ENCODE results near the gene ARL15.
A peak's percentile ranks its signal among the peaks of the same experiment; 100 is the strongest.

Gene ARL15

GRCh38 chr5:54242297-54242696, 68.1 kb downstream of the ARL15 start:
- DNase-seq = no peak

DNA sequence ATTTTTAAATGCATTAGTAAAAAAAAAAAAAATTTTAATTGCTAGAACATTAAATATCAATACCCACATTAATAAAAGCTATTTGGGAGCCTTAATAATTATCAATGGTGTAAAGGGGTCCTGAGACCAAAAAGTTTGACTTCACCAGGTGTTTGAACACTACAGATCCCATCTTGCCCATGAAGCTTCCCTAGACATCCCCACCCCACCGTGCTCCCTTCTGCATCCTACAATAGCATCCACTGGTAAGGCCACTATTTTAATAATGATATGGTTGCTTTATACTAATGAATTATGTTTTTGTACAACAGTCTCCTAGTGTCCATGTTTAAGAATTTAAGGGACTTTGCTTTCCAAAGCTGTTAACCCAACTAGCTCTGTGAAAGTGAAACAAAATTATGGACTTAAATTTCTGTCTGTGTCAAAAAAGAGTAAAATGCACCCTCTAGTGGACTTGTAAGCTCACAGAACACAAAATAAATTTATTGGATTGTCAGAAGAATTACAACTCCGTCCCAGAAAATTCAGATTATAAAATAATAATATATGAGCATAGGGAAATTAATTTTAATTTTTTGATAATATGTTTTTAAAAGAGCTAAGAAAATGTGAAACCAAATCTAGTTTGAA, 76.0 kb downstream of the ARL15 start:
- DNase-seq = peak; percentile 50

DNA sequence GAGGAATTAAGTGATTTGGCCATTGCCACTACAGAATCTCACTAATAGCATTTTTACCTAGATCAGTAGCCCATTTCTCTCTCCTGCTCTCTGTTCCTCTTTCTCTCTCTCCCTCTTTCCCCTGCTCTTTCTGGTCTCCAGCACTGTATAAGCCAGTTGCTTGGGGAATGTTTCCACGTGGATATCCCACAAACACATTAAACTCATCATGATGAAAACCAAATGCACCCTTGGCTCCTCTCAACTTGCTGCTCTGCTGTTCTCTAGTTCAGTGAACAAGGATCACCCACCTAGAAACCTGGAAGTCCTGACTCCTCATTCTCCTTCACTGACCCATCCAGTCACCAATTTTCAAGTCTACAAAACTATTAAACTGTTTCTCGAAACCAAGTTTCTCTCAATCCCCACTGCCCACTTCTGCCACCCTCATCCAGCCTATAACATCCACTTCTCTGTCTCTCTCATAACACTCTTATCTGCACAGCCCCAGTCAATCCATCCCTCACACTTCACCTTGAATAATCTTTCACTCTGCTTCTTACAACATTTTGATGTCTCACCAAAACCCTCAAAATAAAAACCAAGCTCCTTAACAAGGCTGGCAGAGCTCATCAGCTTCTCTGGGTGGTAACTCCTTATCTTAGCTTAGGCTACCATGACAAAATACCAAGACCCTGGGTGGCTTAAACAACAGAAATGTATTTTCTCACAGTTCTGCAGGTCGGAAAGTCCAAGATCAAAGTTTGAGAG, 79.3 kb downstream of the ARL15 start:
- no peak for DNase-seq

DNA sequence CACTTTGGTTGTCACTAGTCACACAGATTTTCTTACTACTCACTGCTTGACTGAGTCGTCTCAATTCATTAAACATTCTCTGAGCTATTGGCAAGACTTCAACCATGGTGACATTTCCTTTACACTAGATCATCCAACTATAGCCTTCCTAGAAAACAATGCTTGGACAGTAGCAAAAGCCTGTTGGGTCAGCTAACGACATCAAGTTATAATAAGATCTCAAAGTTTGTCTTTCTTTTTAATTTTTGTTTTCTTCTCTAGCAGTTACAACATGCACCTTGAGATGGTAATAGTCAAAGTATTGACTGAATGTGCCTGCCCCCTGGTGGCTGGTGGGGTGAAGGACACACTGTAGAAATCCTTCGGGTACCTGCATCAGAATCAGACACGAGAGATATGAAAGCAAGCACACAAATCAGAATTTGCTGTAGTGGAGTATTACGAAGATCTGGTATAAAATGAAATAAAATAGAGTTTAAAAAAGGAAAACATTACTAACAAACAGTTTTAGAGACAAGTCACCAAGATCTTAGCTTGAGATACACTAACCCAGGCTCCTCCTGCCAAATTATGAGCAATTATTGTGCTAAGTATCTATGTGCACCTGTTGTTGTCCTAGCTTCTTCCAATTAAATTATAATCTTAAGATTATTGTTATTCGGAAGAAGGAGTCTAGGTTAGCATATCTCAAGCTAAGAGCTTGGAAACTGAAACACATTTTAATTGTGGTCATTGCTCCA, 81.2 kb downstream of the ARL15 start:
- peak; percentile 41 for DNase-seq

GRCh38 chr5:54227759-54228158, 82.6 kb downstream of the ARL15 start:
- no peak for DNase-seq

GRCh38 chr5:54227109-54227508, 83.3 kb downstream of the ARL15 start:
- no peak for DNase-seq

DNA sequence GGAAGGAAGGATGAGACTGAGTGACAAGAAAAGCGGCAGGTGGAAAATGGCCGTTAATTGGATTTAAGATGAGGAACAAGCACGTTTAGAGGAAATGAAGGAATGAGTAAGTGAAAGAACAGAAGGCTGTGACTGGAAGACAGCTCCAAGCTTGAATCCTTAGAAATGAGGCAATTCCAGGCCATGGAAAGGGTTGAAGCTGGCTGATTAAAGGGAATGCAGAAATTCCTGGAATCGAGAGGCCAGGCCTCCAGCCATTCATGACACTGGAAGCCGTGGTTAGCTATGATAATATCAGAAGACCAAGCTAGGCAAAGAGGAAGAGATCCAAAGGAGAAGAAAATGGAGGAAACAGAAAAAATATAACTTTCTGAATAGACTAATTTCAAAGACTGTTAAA, 84.2 kb downstream of the ARL15 start:
- DNase-seq = peak; percentile 28

GRCh38 chr5:54224103-54224826, 86.1 kb downstream of the ARL15 start:
- no peak for DNase-seq

- DNase-seq = no peak
Observed at GRCh38 chr5:54222336-54222735, 88.0 kb downstream of the ARL15 start.

DNA sequence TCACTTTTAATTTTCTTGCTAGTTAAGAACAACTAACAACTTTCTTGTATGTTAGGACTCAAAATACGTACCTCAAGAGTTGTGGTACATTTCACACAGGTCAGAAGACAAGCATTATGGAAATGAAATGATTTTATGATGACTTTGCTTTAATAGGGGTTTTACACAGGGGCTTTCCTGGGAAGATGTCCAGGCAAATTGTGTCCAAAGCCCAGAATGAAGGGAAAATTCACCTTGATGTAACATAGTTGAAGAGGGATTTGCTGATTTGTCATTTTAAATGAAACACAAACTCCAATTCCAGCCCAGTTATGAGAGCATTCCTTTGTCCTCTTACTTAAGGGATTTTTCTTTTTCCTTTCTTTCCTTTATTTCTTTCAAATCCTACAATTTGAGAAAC, 89.2 kb downstream of the ARL15 start:
- DNase-seq = no peak

DNA sequence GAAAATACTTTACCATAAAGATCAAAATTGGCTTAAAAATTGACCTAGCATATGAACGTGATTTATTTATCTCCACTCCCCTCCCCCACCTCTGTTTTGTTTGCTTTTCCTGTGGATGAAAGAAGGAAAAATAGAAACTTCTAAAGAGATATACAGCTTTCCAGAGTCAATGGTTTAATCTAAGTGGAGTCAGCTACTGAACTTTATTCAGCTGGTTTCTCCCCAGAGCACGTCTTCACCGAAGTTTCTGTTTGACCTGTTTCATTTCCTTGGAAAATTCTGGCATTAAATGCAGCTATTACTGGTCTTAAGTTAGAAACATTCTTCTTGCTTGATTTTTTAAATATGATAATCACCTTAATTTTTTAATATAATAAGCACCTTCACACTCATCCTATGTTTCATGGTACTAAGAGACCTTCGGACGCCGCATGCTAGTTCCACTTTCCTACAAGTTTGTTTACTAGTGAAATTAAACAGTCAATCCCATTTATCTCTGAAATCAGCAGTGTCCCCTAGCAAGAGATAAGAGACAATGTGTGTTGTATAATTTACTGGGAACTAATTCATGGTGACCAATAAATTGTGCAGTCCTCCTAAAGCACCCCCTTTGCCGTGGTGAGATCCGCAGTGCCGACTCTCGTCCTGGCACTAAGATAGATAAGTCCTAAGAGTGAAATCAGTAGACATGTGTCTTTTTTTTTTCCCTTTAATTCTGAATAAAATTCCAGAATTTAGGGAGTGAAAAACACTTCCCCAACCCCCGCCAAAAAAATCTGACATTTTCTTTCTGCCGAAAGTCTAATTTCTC, 89.9 kb downstream of the ARL15 start:
- DNase-seq = no peak

GRCh38 chr5:54217826-54218503, 92.4 kb downstream of the ARL15 start:
- DNase-seq = peak; percentile 60

DNA sequence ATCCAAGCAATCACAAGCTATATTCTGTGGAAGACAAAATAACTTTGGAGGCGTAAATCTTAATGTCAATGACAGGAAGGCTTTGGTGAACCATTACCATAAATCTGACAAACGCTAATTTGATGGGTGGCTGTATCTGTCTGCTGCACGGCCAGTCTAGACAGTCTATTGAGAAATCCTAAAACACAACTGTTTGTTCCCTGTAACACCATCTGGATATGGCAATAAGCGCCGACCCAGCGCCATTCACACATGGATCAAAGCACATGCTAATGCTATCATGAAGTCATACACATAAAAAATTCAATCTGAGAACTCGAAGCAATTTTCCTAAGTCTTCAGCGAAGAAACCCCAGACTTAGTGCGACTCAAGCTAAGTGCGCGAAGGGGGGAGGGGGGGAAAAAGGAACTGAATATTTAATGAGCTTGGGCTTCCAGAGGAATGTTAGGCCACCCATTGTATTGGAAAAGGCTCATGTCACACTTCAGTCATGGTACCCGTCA, 95.1 kb downstream of the ARL15 start:
- DNase-seq = no peak

DNA sequence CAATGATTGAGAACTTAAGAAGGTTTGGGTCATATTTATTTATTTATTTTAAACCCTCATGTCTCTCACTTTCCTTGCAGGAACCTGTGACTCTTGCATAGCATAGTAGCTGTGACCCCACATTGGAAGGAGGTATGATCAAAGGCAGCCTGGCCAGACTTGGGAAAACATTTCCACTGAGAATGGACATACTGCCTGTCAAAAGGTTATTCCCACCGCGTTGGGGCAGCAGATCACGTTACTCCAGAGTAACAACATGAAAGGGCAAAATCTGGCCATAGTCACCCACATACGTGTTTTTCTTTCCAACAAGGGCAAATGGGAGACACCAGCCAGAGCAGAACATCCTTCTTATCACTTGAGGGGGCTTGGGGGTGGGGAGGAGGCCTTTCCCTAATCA, 95.7 kb downstream of the ARL15 start:
- no peak for DNase-seq

GRCh38 chr5:54212331-54212730, 98.0 kb downstream of the ARL15 start:
- no peak for DNase-seq

GRCh38 chr5:54211912-54212311, 98.5 kb downstream of the ARL15 start:
- no peak for DNase-seq

- no peak for DNase-seq
Observed at GRCh38 chr5:54207566-54207965, 102.8 kb downstream of the ARL15 start.

DNA sequence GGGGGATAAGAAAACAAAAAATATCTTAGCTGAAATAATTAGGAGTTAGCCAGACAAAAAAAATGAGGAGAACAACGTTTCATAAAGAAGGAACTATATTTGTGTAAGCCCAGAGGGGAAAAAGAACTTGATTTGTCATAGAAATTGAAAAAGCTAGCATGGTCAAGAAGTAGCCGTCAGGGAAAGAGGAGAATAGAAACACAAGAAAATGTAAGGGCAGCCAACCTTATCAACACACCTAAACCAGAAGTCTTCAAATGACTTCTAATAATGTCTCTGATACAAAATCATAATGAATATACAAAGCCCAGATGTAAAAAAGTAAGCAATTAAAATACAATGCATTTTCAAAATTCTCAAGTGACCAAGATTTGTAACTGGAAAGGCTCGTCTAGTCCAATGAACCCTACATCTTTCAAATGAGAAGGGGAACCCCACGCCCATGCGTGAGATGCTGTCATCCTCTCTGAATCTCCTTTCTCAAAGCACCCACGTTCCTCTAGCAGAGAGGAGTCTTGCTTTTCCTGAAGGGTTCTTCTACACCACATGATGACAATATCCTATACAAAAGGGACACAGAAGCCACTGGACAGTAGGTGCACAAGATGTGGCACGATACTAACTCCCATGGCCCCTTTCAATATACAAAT, 103.7 kb downstream of the ARL15 start:
- no peak for DNase-seq

DNA sequence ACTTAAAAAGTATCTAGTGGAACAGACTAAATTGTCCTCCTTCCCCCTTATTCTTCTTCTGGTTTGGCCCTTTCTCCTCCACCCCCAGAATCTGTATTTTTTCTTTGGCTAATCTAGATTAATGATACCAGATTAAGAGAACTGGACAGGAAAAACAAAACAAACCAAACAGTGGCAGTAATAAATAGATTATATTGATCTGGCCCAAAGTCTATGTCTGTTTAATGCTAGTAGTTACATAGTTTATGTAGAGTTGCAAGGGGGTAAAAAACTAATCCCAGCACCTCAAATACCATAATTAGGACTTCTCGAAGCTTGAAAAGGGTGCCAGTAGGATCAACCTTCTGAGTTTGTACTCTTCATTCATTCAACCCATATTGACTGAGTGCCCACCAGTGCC, 104.5 kb downstream of the ARL15 start:
- no peak for DNase-seq

DNA sequence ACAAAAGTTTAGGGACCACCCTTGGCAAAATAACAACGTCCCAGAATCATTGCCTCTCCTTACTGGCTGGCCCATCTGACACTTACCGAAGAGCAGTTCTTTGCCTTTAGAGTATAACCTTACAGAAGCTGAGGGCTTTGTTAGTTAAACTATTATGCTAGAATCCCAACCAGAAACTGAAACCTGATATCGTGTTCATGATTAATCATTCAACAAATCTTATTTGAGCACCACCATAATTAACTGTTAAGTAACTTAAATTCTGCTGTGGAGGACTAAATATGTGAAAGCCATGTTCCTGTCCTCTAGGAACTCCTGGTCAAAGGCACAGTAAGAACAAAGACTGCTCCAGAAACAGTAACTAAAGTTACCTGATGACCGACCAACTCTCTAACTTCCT, 104.9 kb downstream of the ARL15 start:
- DNase-seq = no peak

DNA sequence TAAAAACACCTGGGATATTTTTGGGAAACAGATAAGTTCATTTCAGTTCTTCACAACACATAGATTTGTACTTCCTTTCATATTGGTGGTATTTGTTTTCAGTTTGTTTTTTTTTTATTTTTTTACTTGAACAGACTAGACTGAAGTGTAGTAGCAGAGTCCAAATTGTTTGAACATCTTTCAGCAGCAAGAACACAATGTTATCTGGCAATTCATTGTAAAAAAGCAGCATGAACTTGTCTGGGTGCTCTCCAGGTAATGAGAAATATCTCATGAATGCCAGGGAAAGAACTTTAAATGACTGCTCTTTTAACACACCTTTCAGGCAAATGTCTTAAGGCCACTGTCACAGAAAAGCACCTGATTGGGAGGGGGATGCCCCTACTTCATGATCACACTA, 113.4 kb downstream of the ARL15 start:
- DNase-seq = no peak
